NOMO-1 treated with DMSO at 0.1 percent for 48 hours (cell line): ENCODE data around the gene SVEP1.
"Not testable (repeated sequence)": the region's sequence is repeated elsewhere in the genome, so short reads cannot be mapped to it uniquely, and the experiment has no call there.

ENCODE experiments used
- DNase-seq: peaks from one replicate; lab custom pipeline; 2025; ENCODE audit not compliant: unreplicated experiment; lab: John Stamatoyannopoulos, UW

Gene SVEP1

GRCh38 chr9:110579862-110580219, 300 bp upstream of the SVEP1 start:
- DNase-seq = no peak

GRCh38 chr9:110578575-110579033, 937 bp downstream of the SVEP1 start:
- DNase-seq = no peak

- no peak for DNase-seq
These were observed 3.6 kb downstream of the SVEP1 start for GRCh38 chr9:110575945-110576344.

- no peak for DNase-seq
These were observed 4.4 kb downstream of the SVEP1 start for GRCh38 chr9:110575169-110575568.

- no peak for DNase-seq
These were observed 6.2 kb downstream of the SVEP1 start for GRCh38 chr9:110573305-110573704.

GRCh38 chr9:110571801-110572483, 7.6 kb downstream of the SVEP1 start:
- no peak for DNase-seq

- DNase-seq = no peak
These were observed 13.4 kb downstream of the SVEP1 start for GRCh38 chr9:110566156-110566555.

GRCh38 chr9:110561826-110562225, 17.7 kb downstream of the SVEP1 start:
- no peak for DNase-seq

- no peak for DNase-seq
These were observed 19.7 kb downstream of the SVEP1 start for GRCh38 chr9:110559869-110560268.

- DNase-seq = no peak
These were observed 23.8 kb downstream of the SVEP1 start for GRCh38 chr9:110555551-110556331.

GRCh38 chr9:110546411-110546871, 33.1 kb downstream of the SVEP1 start:
- no peak for DNase-seq

- DNase-seq = no peak
These were observed 33.8 kb downstream of the SVEP1 start for GRCh38 chr9:110545705-110546104.

GRCh38 chr9:110543631-110544051, 35.9 kb downstream of the SVEP1 start:
- no peak for DNase-seq

GRCh38 chr9:110541950-110542349, 37.6 kb downstream of the SVEP1 start:
- no peak for DNase-seq

- DNase-seq = no peak
These were observed 40.9 kb downstream of the SVEP1 start for GRCh38 chr9:110538647-110539041.

- no peak for DNase-seq
These were observed 41.5 kb downstream of the SVEP1 start for GRCh38 chr9:110537841-110538646.

- no peak for DNase-seq
These were observed 42.7 kb downstream of the SVEP1 start for GRCh38 chr9:110536822-110537221.

GRCh38 chr9:110534162-110534561, 45.4 kb downstream of the SVEP1 start:
- not testable (repeated sequence) for DNase-seq

GRCh38 chr9:110532908-110533665, 46.5 kb downstream of the SVEP1 start:
- no peak for DNase-seq

GRCh38 chr9:110531776-110532175, 47.8 kb downstream of the SVEP1 start:
- no peak for DNase-seq

- not testable (repeated sequence) for DNase-seq
These were observed 48.3 kb downstream of the SVEP1 start for GRCh38 chr9:110531241-110531640.
